Stimulated activated CD8-positive, alpha-beta memory T cell treated with anti-CD3 and anti-CD28 coated beads, Interleukin-7, amount 100 ng/mL, for 24 hours (primary cell): ENCODE data around the gene MTTP.
"Not testable (repeated sequence)": the region's sequence is repeated elsewhere in the genome, so short reads cannot be mapped to it uniquely, and the experiment has no call there.

Source experiments
- DNase-seq: peaks from one replicate; pipeline ENCODE4 v3.0.0-alpha.2; 2020; ENCODE audit warnings: low read depth

The MTTP gene

DNA sequence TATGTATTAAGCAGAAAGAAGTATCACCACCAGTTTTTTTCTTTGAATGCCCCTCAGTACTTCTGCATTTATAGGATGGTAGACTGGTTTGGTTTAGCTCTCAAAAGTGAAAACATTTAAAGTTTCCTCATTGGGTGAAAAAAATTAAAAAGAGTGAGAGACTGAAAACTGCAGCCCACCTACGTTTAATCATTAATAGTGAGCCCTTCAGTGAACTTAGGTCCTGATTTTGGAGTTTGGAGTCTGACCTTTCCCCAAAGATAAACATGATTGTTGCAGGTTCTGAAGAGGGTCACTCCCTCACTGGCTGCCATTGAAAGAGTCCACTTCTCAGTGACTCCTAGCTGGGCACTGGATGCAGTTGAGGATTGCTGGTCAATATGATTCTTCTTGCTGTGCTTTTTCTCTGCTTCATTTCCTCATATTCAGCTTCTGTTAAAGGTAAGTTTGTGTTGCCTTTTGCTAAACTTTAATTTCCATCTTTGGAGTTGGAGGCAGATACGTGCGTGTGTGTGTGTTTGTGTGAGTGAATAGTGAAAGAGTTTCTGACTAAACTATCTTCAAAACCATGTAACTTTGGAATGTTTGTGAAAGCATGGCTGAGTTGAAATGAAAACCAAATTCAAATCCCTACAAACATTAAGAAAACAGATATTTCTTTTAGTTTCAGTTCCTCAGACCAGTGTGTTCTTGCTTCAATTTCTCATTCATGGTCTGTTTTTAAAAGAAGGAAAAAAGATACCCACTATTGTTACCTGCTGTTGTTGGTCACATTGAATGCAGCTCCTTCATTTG is at the start of gene MTTP:
TSS of gene MTTP (plus strand) at position 295 of the 795 bp plus-strand sequence. CDS start at position 381, 86 bp downstream.
- DNase-seq: no peak

DNA sequence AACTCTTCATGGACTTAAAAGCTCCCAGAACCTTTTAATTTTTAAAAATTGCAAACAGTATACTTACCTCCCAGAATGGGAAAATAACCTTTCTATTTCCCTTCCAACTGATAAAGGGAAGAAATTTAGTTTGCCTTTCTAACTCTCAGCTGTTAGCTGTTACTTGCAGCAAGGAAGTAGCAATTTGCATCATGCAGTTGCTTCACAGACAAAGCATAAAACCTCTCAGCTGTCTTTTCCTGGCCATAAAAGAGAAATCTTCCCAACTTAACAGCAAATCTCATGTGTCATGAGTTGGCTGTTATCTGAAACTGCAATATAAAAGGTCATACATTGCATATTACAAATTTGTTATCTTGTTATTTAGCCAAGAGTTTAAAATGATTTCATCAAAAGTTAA is 45.4 kb upstream of the MTTP start:
- DNase-seq: no peak

DNA sequence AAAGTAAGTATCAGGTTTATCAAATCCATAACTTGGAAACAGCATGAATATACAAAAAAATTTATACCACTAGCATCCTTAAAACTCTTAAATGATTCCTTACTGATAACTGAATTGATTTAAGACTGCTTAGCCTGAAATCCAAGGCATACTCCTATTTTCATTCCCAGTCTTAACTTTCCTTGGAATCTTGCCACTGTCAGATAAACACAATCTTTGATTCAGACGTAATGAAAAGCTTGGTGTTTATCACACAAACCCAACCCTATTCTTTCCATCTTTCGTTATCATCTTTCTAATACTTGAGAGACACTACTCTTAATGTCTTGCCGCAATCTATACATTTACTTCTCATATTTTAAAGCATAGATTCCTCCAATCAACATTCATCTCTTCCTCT is 44.7 kb upstream of the MTTP start:
- DNase-seq: no peak

DNA sequence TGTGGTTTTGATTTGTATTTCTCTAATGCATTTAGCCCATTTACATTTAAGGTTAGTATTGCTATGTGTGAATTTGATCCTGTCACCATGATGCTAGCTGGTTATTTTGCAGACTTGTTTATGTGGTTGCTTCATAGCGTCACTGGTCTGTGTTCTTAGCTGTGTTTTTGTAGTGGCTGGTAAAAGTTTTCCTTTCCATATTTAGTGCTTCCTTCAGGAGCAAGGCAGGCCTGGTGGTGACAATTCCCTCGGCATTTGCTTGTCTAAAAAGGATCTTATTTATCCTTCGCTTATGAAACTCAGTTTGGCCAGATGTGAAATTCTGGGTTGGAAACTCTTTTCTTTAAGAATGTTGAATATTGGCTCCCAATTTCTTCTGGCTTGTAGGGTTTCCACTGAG is 39.9 kb upstream of the MTTP start:
- DNase-seq: not testable (repeated sequence)

DNA sequence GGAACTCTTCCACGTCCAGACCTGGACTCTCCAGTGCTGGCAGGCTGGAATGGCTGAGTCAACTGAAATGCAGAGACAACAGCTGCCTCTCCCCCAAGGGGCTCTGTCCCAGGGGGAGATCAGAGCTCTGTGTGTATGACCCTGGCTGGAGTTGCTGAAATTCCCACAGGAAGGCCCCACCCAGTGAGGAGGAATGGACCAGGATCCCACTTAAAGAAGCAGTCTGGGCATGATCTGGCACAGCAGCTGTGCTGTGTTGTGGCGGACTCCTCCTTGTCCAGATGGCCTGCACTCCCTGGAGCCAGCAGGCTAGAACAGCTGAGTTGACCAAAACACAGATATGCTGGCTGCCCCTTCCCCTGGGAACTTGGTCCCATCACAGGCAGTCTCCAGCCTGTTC is 38.4 kb upstream of the MTTP start:
- no peak for DNase-seq

DNA sequence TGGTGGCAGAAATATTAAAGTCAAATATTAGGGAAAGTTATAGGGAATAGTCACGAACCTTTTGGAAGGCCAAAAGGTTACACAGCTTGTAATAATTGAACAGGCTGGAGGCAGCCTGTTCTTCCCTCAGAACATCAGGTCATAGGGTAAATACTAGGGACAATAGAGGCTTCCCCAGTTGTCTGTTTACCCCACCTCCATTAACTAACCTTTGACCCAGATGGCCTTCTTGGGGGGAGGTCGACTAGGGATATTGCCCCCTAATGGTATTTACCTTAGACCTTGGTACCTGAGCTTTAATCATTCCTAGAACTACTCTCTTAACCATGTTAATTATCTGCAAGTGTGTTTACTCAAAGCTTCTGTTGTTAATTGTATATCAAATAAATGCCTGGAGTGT is 37.8 kb upstream of the MTTP start:
- no peak for DNase-seq

DNA sequence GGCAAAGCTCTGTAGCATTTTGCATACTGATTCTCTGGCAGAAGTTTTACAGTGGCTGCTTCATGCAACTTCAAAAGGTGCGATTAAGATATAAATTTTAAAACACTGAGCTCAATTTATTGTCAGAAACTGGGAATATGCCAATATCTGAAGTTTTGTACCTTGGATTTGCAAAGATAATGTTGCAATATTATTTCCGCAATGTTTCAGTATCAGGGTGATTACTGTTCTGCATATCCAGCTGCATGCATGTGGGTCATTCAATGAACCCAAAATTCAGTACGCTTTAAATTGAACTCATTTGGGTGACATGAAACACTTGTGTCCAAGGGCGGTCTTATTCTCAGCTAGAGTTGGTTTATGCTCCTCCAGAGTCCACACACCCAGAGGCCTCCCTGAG is 37.0 kb upstream of the MTTP start:
- no peak for DNase-seq

DNA sequence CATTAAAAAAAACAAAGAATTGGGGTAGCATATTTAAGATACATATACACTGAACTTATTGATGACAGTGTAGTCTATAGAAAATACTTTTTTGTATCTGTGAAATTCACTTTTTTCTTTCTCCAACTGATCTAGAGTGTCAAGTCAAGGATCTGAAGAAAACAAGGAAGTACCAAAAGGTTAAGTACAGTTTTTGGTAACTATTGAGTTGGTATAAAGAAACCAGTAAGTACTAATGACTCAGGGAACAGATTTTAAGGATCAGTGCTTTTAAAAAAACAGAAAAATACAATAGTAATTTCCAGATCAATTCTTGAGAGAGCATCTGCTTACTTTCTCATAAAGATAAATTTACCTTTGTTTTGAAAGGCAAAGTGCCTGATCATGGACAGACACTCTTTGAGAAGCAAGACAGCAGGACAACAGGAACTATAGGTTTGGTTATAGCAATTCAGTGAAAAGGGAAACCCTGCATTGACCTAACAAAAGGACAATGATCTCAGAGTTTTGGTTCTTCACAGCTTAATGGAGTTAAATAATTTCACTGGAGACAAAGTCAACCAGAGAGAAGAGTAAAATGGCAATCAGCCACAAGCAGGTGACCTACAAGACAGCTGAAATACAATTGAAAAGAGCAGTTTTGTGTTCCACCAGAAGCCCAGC is 34.2 kb upstream of the MTTP start:
- DNase-seq: no peak

DNA sequence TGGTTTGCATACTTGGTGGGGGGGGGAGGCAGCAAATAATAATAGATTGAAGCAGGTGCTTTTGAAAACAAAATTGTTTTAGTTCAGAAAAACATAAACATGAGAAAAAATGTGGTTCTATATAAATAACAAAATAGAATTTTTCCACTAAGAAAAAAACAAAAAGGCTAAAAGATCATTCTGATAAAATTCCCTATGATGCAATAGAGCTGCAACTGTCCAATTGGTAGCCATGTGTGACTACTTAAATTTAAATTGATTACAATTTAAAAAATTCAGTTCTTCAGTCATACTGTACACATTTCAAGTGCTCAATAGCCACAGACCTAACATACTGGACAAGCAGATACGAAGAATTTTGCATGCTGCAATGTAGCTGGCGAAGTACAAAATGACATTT is 21.8 kb upstream of the MTTP start:
- DNase-seq: no peak

DNA sequence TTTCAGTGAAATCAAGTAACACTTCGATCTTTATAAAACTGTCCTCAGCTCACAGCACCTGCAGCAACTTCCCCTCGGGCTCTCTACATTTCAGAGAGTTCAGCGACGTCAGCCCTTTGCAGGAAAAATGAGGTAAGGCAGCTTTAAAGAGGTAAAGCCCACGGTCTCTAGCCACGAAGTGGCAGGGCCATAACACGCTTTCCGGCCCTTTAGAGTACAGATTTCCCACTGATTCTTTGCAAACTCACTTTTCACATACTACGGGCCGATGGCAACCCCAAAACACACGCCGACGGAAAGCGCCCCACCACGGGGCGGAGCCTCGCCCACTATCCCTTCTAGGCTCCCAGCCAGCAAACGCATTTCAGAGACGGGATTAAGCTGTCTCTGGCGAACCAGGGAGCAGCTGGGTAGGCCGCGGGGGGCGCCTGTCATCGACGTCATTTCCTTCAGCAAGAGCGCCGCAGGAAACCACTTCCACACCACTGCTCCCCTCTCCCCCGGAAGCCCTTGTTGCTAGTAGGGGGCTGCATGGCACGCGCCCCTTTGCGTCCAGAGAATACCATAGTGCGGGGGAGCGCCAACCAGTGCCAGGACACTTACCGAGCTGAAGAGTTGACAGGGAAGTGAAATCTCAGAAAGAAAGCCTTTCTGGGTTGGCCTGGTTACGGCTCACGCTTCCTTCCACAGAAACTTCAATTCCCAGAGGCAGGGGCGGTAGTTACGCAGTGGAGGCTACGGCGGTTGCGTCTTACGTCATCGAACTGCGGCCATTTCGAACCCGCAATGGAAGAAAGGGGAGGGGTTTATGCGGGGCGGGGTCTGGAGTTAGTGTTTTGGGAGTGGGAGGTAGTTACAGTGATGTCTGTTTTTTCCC is 11.1 kb upstream of the MTTP start, which contains the start of gene TRMT10A:
TSS of gene TRMT10A (minus strand) at position 730 of the 877 bp plus-strand sequence. CDS start 4,701 bp downstream, outside the sequence.
- DNase-seq: peak; percentile 92

DNA sequence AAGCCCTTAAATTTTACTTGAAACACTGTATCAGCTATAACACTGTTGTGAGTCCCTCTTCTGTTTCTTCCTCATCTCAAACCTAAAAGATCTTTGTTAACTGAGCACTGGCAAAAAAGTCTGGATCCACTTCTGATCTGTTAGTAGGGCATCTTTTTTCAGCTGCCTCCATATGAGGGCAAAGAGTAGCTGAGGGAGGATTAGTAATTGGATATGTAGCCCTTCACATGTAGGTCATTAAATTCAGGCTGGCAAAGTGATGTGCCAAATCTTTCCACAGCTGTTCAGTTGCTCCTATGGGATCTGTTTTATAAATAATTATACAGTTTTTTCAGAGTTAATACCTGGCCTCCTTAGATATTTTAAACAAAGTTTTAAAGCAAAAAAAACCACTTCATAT is 9.7 kb upstream of the MTTP start:
- no peak for DNase-seq

DNA sequence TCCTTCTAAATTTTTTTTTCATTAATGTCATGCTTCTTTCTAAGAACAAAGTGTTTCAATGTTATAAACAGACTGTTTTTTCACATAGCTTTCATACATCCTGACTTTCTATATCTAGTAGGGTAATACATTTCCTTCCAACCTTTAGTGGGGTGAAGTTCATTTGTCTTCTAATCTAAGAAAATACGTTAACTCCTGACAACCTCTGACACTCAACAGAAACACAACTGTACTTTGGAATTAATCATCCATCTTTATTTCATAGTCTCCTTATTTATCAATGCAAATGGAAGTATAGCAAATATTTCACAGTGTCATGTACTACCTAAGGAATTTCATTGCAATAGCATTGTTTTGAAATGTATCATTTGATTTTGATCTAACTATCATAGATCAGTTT is 2.7 kb upstream of the MTTP start:
- no peak for DNase-seq

DNA sequence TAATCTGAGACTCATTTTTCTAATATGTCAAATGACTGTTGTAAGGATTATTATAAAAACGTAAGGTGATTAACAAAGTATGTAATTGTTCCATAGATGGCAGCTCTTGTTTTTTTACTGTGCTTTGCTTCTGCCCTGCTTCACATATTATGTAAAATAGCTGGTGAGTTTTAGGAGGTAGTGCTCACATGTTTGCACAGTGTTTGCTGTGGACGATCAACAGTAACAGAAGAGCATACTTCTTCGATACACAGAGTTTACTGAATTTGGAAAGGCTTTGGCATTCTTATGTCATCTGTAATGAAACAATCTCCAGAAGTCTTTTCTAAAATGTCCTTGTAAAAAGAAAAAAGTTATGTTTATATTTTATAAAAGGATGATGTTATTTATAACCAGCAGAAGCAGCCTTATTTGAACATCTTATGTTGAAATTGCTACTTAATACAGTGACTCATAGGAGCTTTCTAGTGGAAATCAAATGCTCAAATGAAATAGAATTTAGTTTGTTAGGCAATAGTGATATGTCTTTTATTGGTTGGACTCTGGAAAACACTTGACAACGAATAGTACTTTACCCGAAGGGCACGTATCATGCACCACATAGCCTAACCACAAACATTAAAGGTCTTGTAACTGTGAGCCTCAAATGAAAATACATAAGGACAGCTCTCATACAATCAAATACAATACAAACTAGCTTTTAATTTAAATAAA is 1.9 kb upstream of the MTTP start:
- DNase-seq: no peak

DNA sequence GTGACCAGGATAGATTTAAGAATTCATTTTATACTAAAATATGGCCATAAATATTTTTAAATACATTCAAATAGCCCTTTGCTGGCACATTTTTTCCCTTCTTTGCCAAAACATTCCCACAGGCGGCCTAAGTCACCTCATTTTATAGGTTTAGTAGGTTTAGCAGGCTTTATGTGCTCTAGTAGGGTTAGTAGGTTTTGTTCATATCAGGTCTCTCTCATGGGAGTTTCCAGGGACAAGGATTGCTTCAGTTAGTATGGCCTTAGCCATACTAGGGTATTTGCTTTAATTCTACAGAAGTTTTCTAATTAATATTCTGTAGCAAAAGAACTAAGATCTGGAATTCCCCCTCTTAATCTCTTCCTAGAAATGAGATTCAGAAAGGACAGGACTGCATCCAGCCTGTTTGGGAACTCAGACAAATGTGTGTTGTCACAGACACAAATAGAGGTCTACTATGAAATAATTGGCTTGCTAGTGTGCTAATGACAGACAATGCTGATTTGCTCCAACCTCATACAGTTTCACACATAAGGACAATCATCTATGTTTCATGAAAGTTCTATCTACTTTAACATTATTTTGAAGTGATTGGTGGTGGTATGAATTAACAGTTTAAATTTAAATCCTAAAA is 772 bp upstream of the MTTP start:
- no peak for DNase-seq

DNA sequence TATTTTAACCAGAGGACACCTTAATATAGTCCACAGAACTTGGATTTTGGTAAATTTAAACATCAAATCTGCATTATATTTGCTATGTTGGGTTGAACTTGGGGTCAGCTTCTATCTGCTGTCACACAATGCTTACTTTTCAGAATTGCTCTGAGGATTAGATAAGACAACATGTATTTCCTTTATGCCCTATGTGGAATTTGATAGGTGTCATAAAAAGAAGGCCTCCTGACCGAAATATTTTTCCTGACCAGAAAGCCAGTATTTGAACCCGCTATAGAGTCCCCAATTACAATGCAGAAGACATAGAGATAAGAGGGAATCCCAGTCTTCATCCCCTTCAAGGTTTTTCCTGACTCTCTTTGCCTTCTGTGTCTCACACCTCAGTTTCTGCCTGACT is 4.1 kb downstream of the MTTP start:
- DNase-seq: no peak

DNA sequence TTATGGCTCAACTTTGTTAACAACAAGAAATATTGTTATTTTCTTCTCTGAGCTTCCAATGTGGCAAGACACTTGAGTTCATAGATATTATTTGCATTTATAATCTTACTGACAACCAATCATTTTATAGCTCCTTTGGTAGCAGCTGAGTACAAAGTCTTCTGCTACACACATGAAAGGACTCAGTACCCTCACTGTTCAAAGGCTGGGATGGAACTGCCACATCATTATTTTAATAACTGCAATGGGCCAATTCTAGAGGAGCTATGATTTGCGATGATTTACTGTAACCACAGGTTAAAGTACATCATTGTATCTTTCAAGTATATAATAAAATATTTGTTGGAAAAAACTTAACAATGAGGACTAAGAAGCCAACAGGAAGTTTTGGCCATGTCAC is 10.9 kb downstream of the MTTP start:
- no peak for DNase-seq

DNA sequence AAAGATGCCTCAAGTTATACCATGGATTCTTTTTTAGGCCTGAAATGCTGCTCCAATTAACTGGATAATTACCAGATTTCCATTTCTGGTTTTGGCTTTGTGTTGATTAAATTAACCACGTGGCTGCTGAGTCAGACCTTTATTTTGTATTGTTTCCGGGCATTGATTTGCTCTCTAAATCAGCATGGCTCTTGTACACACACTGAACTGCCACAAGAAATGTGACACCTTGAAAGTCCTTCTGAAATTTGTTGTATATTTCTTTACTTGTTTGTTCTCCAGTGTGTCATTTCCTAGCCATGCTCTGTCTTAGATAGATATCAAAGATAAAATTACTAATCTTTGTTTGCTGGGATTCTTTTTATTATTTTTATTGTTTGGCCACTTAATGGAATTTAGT is 11.7 kb downstream of the MTTP start:
- DNase-seq: no peak

DNA sequence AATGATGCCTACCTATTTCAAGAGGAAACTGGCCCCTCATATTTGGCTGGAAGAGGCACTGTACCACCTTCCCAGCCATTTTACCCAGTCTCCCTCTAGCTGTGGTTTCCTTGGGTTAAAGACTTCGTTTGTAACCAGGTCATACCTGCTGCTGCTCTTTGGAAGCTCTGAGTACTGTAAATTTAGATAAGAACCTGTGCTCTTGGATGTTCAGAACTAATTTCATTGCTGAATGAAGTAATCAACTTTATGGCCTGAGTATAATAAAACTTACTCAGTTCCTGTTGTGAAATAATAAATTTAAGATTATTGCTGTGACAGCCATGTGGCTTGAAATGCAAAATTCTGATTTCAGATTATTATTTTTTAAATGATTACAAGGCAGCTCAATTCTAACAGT is 12.2 kb downstream of the MTTP start:
- DNase-seq: no peak

DNA sequence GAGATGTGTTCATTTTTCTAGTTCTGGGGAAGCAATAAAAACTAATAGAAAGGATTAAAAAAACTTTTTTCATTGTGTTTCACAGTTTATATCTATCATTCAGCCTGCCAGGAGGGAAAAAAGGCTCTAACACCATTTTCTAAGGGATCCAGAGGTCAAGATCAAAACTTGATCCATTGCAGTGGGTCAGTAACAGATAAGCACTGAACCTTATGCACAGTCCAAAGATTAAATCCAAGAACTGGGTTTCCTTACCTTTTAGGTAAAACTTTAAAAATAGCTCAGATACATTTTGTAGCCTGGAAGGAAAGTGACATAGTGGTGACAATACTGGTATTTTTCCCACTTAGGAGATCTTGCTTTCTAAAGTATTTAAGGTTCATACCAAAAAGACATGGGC is 12.7 kb downstream of the MTTP start:
- no peak for DNase-seq

DNA sequence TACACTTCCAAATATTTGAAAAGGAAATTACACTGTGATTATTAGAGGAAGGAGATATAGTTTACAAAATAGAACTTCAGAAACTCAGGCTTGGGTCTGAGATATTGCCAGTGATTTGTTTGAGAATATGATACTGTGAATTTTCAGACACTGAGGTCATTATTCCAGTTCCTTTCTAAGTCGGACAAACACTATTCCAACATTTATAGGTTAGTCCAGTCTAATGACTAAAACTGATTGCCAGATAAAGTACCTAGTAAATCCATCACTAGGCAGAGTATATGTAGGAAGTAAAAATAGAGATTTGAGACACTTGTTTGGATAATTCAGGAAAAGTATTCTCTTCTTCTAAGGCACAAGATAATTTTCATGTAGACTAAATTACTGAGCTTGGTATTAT is 13.2 kb downstream of the MTTP start:
- no peak for DNase-seq

DNA sequence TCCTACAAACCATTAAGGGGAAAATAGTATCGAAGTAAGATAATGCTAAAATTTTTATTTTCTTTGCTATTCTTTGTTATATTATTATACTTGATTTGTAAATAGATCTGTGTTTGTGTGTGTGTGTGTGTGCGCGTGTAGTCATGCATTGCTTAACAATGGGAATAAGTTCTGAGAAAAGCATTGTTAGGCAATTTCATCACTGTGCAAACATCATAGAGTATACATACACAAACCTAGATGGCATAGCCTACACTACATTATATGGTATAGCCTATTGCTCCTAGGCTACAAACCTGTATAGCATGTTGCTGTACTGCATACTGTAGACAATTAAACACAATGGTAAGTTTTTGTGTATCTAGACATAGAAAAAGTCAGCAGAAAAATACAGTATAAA is 17.1 kb downstream of the MTTP start:
- DNase-seq: no peak
